Large intestine (tissue), 3 donors: ENCODE data around the gene GPATCH2. TPM values are rescaled to one million over a fixed set of nuclear protein-coding genes. Genes with fewer than 3 reads are reported as not detected.
"Not testable (repeated sequence)": the region's sequence is repeated elsewhere in the genome, so short reads cannot be mapped to it uniquely, and the experiment has no call there.

Experiments used
- DNase-seq, 2 donors: peaks; one replicate each; pipeline versions ENCODE4 v3.0.0 to v3.0.0-alpha.2; 2013
- H3K27ac ChIP-seq: one replicate; pipeline ENCODE4 v1.5.1; 2013; ENCODE audit warnings: low read length
- H3K27me3 ChIP-seq: 2 replicates; pipeline ENCODE4 v1.6.1; 2013; ENCODE audit warnings: low read length; ENCODE audit not compliant: control insufficient read depth, insufficient read depth
- H3K36me3 ChIP-seq: 2 replicates; pipeline ENCODE4 v1.6.1; 2013; ENCODE audit warnings: low read length; ENCODE audit not compliant: control insufficient read depth, insufficient read depth
- H3K4me1 ChIP-seq: one replicate; pipeline ENCODE4 v1.6.1; 2013; ENCODE audit warnings: low read length; ENCODE audit not compliant: control insufficient read depth, insufficient read depth
- H3K4me3 ChIP-seq: one replicate; pipeline ENCODE4 v1.5.1; 2013; ENCODE audit warnings: low read length
- H3K9me3 ChIP-seq: one replicate; pipeline ENCODE4 v1.6.1; 2013; ENCODE audit warnings: mild to moderate bottlenecking, low read depth, low read length, moderate library complexity; ENCODE audit not compliant: control insufficient read depth
- WGBS: methylation state at CpG from one replicate; pipeline ENCODE4 v1.1.5; 2013; ENCODE audit warnings: low lambda C conversion rate; ENCODE audit not compliant: insufficient coverage; 5-methylcytosine and 5-hydroxymethylcytosine counted together
- polyA plus RNA-seq: library from polyadenylated mRNA; unstranded; fragments of 120-200 nt; gene quantifications from one replicate; pipeline ENCODE4 v1.2.1, GENCODE V29; 2013

The GPATCH2 gene
- polyA plus RNA-seq, 1 donor, result 19.0 TPM

- Histone ChIP-seq H3K36me3 (no peaks in the 10 kb centered on the region), H3K9me3 (no peaks in the 10 kb centered on the region), H3K27ac (peak overlapping the region; percentile 25), H3K4me1 (peaks cover 10% of the 10 kb centered on the region), H3K4me3 (no peak overlapping the region), H3K27me3 (no peaks in the 10 kb centered on the region)
- WGBS, result no CpG with 5 or more reads among the region's 2 CpGs
- DNase-seq, result peak in 1 of 2 donors; percentile 37
These were observed 45.3 kb downstream of the GPATCH2 start for GRCh38 chr1:217585577-217585976.

- not testable (repeated sequence) for H3K9me3 ChIP-seq, H3K4me1 ChIP-seq, H3K36me3 ChIP-seq, H3K27ac ChIP-seq, DNase-seq, H3K4me3 ChIP-seq, H3K27me3 ChIP-seq
- WGBS, result 100% methylated on average over 1 of the region's 5 CpGs
These were observed 46.5 kb downstream of the GPATCH2 start for GRCh38 chr1:217584286-217584811.

GRCh38 chr1:217577336-217577735 is 53.6 kb downstream of the GPATCH2 start:
- H3K9me3 ChIP-seq, result no peaks in the 10 kb centered on the region
- peak overlapping the region; percentile 5 for H3K27ac ChIP-seq
- no peaks in the 10 kb centered on the region for H3K36me3 ChIP-seq
- H3K4me3 ChIP-seq, result no peak overlapping the region
- H3K27me3 ChIP-seq, result no peaks in the 10 kb centered on the region
- peaks cover 16% of the 10 kb centered on the region for H3K4me1 ChIP-seq
- DNase-seq, result peak; percentile 2 to 52

GRCh38 chr1:217574265-217574949 is 56.5 kb downstream of the GPATCH2 start:
- no peak for DNase-seq
- H3K27ac ChIP-seq, result no peak overlapping the region
- peaks cover 16% of the 10 kb centered on the region for H3K4me1 ChIP-seq
- H3K9me3 ChIP-seq, result no peaks in the 10 kb centered on the region
- H3K27me3 ChIP-seq, result no peaks in the 10 kb centered on the region
- no peaks in the 10 kb centered on the region for H3K36me3 ChIP-seq
- 8% methylated on average over 2 of the region's 6 CpGs for WGBS
- H3K4me3 ChIP-seq, result no peak overlapping the region

- DNase-seq, result no peak
- H3K9me3 ChIP-seq, result no peaks in the 10 kb centered on the region
- H3K27me3 ChIP-seq, result no peaks in the 10 kb centered on the region
- 100% methylated on average over 2 of the region's 2 CpGs for WGBS
- no peaks in the 10 kb centered on the region for H3K36me3 ChIP-seq
- no peak overlapping the region for H3K4me3 ChIP-seq
- peaks cover 6% of the 10 kb centered on the region for H3K4me1 ChIP-seq
- H3K27ac ChIP-seq, result no peak overlapping the region
These were observed 61.9 kb downstream of the GPATCH2 start for GRCh38 chr1:217569021-217569420.

GRCh38 chr1:217568200-217568599 is 62.7 kb downstream of the GPATCH2 start:
- Histone ChIP-seq H3K4me1 (peaks cover 4% of the 10 kb centered on the region), H3K4me3 (no peak overlapping the region), H3K27ac (no peak overlapping the region), H3K27me3 (no peaks in the 10 kb centered on the region), H3K36me3 (no peaks in the 10 kb centered on the region), H3K9me3 (no peaks in the 10 kb centered on the region)
- 100% methylated on average over 2 of the region's 4 CpGs for WGBS
- no peak for DNase-seq

GRCh38 chr1:217564833-217565232 is 66.1 kb downstream of the GPATCH2 start:
- 100% methylated on average over 2 of the region's 3 CpGs for WGBS
- no peaks in the 10 kb centered on the region for H3K9me3 ChIP-seq
- no peaks in the 10 kb centered on the region for H3K4me1 ChIP-seq
- no peaks in the 10 kb centered on the region for H3K36me3 ChIP-seq
- H3K27me3 ChIP-seq, result no peaks in the 10 kb centered on the region
- H3K27ac ChIP-seq, result no peak overlapping the region
- no peak for DNase-seq
- no peak overlapping the region for H3K4me3 ChIP-seq

- no peak overlapping the region for H3K4me3 ChIP-seq
- H3K27ac ChIP-seq, result no peak overlapping the region
- H3K9me3 ChIP-seq, result no peaks in the 10 kb centered on the region
- H3K27me3 ChIP-seq, result no peaks in the 10 kb centered on the region
- no peaks in the 10 kb centered on the region for H3K36me3 ChIP-seq
- 97% methylated on average over 5 of the region's 6 CpGs for WGBS
- H3K4me1 ChIP-seq, result no peaks in the 10 kb centered on the region
- no peak for DNase-seq
These were observed 66.7 kb downstream of the GPATCH2 start for GRCh38 chr1:217564207-217564606.

GRCh38 chr1:217563179-217563578 is 67.7 kb downstream of the GPATCH2 start:
- no peak overlapping the region for H3K4me3 ChIP-seq
- no peaks in the 10 kb centered on the region for H3K36me3 ChIP-seq
- H3K27ac ChIP-seq, result no peak overlapping the region
- no peaks in the 10 kb centered on the region for H3K9me3 ChIP-seq
- H3K27me3 ChIP-seq, result no peaks in the 10 kb centered on the region
- H3K4me1 ChIP-seq, result no peaks in the 10 kb centered on the region
- no peak for DNase-seq

- no peak overlapping the region for H3K27ac ChIP-seq
- no peaks in the 10 kb centered on the region for H3K27me3 ChIP-seq
- H3K36me3 ChIP-seq, result no peaks in the 10 kb centered on the region
- H3K4me3 ChIP-seq, result no peak overlapping the region
- no peaks in the 10 kb centered on the region for H3K9me3 ChIP-seq
- 94% methylated on average over 2 of the region's 4 CpGs for WGBS
- DNase-seq, result no peak
- no peaks in the 10 kb centered on the region for H3K4me1 ChIP-seq
These were observed 68.5 kb downstream of the GPATCH2 start for GRCh38 chr1:217562229-217562878.

- Histone ChIP-seq H3K4me1 (no peaks in the 10 kb centered on the region), H3K4me3 (no peak overlapping the region), H3K27me3 (no peaks in the 10 kb centered on the region), H3K27ac (no peak overlapping the region), H3K36me3 (no peaks in the 10 kb centered on the region), H3K9me3 (no peaks in the 10 kb centered on the region)
- DNase-seq, result no peak
- 80% methylated on average over 1 of the region's 4 CpGs for WGBS
These were observed 69.4 kb downstream of the GPATCH2 start for GRCh38 chr1:217561446-217561845.
